ENCODE measurements around the gene RIF1. TPM values are rescaled to one million over a fixed set of nuclear protein-coding genes. Genes with fewer than 3 reads are reported as not detected.

Gene RIF1
- 12.8 and 13.0 TPM in 2 replicates for total RNA-seq

GRCh38 chr2:151409601-151410484, at the start of gene RIF1:
TSS of gene RIF1 (plus strand) at chr2:151409902. CDS start at chr2:151410424, 522 bp downstream.

Other genes with a start within 250 kb of the RIF1 start
- 5.2 and 9.2 TPM in 2 replicates for gene RBM43, start 148.0 kb upstream of the RIF1 start, total RNA-seq
- gene NMI, start 120.2 kb upstream of the RIF1 start, total RNA-seq: 12.7 and 18.6 TPM in 2 replicates
- gene TNFAIP6, start 52.3 kb upstream of the RIF1 start, total RNA-seq: 56.5 and 64.5 TPM in 2 replicates